NCI-H2227 (cell line): ENCODE measurements around the gene RFX2.

Experiments used
- DNase-seq: peaks from one replicate; lab custom pipeline; 2025; ENCODE audit not compliant: unreplicated experiment; lab: John Stamatoyannopoulos, UW

Gene RFX2

GRCh38 chr19:6105444-6105843 is 4.9 kb downstream of the RFX2 start:
- DNase-seq: no peak

DNA sequence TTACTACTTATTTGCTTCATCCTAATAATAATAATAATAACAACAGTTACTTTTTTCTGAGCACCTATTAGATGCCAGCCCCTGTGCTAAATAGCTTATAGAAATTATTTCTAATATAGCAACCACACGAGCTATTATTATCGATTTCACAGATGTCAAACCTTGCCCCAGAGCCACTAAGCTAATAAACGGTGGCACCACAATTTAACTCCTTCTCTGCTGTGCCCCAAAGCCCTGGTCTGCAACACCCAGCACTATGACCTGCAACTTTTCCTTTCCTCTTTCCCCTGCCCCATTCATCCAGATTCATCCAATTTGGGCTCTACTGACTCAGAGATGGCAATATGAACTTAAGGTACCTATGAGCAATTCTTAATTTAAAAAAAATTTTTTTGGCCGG is 6.4 kb downstream of the RFX2 start:
- no peak for DNase-seq

DNA sequence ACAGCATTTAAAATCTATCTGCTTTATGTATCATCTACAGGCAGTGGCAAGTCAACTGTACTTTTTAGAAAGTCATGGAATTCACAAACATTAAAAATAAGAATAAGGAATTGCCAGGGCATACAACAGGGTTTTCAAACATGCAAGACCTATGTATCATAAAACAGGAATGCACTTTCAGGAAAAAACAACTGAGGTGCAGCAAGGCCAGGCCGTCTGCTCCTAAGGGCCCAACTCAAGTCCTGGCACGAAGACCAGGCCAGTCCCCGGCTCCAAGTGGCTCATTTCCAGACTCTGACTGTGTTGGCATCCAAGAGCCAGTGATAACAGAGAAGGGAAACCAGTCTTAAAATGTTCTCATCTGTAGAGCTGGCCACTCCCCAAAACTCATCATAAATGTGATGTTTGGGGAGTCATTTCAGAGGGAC is 7.1 kb downstream of the RFX2 start:
- no peak for DNase-seq

DNA sequence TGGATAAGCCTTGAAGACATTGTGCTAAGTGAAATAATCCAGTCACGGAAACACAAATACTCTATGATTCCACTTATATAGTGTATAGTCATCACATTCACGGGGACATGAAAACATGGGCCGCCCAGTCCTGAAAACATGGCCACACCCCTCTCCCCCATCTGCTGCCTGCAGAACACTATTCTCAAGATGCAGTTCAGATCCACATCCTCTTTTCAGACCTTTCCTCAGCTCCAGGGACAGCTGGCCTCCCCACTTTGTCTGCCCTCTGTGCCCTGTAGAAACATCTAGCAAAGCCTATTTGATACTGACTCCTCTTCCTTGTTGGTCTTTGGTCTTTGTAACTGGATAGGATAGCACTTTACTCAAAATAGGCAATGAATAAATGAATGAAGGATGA is 8.3 kb downstream of the RFX2 start:
- DNase-seq: no peak

DNA sequence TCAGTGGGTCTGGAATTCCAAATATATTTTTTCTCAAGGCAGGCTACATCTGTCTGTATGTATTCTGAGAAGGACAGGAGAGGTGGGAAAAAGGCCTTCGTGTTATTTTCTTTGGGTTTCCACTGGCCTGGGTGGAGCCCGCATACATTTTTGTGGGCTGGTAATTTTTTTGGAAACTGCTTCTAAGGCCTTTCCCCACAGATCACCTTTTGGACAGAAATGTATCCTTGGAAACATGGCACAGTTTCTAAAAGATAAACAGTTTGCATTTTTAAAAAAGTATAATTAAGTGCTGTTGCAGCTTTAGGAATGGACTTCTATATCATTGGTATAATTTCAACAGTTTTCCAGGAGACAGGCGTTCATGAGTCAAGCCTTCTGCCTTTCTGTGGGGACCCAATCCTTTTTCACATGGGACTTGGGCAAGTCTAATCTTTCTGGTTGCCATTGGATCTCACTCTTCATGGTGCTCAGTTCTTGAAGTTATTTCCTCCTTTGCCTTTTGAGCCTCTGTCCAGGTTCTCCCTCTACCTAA is 8.9 kb downstream of the RFX2 start:
- DNase-seq: no peak

GRCh38 chr19:6100284-6100915 is 9.9 kb downstream of the RFX2 start:
- DNase-seq: no peak

GRCh38 chr19:6099599-6099998 is 10.7 kb downstream of the RFX2 start:
- peak; percentile 10 for DNase-seq

GRCh38 chr19:6099033-6099432 is 11.3 kb downstream of the RFX2 start:
- DNase-seq: no peak

GRCh38 chr19:6098574-6098973 is 11.7 kb downstream of the RFX2 start:
- DNase-seq: no peak

- no peak for DNase-seq
Measured at GRCh38 chr19:6097911-6098310, 12.4 kb downstream of the RFX2 start.

DNA sequence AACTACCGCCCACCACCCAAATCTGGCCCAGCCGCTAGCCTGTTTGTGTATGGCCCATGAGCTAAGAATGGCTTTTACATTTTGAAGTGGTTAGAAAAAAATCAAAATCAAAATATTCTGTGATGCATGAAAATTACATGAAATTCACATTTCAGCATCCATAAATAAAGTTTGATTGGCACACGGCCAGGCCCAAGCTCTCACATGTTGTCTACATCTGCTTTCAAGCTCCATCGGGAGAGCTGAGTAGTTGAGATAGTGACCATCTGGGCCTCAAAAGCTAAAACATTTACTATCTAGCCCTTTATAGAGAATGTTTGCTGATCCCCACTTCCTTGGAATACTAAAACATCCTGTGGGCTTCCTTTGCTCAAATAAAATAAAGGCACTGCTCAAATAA is 14.5 kb downstream of the RFX2 start:
- no peak for DNase-seq

DNA sequence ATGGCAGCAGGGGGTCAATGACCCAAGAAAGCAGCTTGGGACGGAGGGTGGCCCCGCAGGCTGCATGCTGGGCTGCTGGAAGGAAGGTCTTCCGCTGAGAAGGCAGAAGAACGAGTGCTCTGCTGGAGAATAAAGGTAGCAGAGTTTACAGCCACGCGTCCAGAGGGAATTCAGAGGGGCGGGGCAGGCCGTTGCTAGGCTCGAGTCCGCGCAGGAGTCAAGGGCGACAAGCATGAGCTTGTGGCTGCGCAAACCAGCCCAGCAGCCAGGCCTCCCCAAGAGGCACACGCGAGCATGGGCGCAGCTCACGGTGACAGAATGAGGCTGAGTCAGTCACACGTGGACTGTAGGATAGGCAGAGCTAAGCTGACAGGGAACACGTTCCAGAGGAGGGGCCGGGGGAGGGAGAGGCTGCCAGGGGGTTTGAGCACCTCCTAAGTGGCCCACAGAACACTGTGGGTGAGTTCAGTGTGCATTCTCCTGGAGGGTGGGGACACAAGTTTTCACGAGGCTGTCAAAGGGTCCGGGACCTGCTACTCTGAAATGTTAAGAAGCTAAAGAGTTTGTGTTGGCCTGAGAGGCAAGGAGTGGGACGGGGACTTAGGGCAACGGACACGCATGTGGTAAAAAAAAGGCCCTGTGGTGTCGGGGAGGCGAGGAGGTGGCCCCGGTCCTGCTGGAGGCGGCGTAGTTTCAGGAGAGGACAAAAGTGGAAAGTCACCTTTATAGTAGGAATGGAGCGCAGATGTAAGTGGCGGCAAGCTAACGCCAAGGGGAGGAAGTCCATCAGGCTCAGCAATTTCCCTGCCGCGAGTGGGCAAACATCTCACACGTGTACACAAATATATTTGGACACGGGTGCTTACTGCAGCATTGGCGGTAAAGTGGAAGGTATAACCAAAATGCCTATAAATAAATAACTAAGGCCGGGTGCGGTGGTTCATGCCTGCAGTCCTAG is 17.7 kb downstream of the RFX2 start:
- peak; percentile 70 for DNase-seq

DNA sequence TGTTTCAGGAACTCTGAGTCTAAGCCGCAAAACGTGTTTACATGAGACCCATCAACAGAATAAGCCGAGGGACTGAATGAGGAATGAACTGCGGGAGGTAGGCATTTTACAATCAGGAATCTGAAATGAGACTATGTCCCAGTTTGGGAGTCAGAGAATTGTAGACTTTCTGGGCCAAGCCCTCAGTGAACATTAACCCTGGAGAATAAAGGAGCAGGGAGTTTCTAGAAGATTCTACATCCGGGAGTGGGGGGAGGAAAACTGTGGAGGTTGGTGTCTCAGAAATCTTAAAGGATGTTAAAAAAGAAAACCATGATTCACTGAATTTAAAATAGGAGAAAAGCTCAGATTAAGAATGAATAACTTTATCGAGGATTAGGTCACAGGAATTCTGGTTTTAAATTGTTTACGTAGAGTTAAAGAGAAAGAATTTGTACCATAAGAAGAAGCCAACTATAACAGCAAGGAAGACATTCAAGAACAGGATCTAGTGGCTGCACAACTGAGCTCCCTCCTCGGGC is 18.5 kb downstream of the RFX2 start:
- no peak for DNase-seq

DNA sequence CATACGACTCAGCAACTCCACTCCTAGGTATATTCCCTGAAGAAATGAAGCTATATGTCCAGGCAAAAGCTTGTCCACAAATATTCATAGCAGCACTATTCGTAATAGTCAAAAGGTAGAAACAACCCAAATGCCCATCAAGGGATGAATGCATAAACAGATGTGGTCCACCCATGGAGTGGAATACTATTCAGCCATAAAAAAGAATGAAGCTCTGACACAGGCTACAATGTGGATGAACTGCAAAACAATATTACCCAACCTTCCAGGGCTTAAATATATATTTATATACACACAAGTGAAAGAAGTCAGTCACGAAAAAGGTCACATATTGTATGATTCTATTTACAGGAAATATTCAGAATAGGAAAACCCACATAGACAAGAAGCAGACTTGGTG is 19.7 kb downstream of the RFX2 start:
- DNase-seq: no peak

- no peak for DNase-seq
Measured at GRCh38 chr19:6088602-6089049, 21.7 kb downstream of the RFX2 start.

GRCh38 chr19:6087074-6087571 is 23.2 kb downstream of the RFX2 start:
- peak; percentile 73 for DNase-seq

DNA sequence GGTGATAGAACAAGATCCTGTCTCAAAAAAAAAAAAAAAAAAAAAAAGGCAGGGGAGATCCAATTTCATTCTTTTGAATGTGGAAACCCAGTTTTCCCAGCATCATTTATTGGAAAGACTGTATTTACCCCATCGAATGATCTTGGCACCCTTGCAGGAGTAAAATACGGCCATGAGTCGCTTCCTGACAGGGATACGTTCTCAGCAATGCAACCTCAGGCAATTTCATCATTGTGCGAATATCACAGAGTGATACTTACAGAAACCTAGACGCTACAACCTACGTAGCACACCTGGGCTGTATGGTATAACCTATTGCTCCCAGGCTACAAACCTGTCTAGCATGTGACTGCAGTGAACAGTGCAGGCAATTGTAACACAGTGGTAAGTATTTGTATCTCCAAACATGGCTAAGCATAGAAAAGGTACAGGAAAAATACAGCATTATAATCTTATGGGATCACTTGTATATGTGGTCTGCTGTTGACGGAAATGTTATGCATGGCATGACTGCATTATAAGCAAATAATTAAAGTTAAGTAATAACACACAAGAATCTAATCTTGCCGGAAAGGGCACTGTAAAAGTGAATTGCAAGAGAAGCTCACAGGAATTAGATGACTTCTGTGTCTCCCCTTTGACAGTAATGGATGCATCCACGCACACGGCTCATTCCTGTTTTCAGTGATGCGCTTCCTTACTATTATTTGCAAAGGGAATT is 24.1 kb downstream of the RFX2 start:
- DNase-seq: no peak

GRCh38 chr19:6084821-6085220 is 25.5 kb downstream of the RFX2 start:
- DNase-seq: no peak

GRCh38 chr19:6079107-6079506 is 31.2 kb downstream of the RFX2 start:
- DNase-seq: no peak

DNA sequence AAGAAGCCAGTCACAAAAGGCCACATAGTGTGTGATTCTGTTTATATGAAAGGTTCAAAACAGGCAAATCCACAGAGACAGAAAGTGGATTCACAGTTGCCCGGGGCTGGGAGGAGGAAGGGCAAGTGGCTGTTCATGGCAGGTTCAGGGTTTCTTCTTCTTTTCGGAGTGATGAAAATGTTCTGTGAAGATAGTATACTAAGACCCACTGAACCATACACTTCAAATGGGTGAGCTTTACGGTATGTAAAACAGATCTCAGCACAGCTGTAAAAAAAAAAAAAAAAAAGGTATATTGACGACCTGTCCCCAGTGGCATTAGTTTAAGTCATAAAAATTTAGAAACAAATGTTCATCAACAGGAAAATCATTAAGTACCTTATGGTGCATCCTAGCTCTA is 32.2 kb downstream of the RFX2 start:
- DNase-seq: no peak
